ENCODE data around the gene RCC1.
"Not testable (repeated sequence)": the region's sequence is repeated elsewhere in the genome, so short reads cannot be mapped to it uniquely, and the experiment has no call there.

RCC1 gene

DNA sequence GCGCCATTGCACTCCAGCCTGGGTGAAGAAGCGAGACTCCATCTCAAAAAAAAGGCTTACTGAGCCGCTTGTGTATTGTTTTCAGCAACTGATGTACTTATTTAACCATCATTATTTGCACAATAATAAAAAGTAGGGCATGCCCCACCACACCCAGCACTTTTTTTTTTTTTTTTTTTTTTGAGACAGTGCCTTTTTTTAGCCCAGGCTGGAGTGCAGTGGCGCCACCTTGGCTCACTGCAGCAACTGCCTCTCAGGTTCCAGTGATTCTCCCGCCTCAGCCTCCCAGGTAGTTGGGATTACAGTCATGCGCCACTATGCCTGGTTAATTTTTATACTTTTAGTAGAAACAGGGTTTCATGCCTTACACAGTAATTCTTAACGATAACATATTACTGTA lies 34.8 kb downstream of the RCC1 start:
- no peak for ATAC-seq
- TF ChIP-seq, protein P1, sequence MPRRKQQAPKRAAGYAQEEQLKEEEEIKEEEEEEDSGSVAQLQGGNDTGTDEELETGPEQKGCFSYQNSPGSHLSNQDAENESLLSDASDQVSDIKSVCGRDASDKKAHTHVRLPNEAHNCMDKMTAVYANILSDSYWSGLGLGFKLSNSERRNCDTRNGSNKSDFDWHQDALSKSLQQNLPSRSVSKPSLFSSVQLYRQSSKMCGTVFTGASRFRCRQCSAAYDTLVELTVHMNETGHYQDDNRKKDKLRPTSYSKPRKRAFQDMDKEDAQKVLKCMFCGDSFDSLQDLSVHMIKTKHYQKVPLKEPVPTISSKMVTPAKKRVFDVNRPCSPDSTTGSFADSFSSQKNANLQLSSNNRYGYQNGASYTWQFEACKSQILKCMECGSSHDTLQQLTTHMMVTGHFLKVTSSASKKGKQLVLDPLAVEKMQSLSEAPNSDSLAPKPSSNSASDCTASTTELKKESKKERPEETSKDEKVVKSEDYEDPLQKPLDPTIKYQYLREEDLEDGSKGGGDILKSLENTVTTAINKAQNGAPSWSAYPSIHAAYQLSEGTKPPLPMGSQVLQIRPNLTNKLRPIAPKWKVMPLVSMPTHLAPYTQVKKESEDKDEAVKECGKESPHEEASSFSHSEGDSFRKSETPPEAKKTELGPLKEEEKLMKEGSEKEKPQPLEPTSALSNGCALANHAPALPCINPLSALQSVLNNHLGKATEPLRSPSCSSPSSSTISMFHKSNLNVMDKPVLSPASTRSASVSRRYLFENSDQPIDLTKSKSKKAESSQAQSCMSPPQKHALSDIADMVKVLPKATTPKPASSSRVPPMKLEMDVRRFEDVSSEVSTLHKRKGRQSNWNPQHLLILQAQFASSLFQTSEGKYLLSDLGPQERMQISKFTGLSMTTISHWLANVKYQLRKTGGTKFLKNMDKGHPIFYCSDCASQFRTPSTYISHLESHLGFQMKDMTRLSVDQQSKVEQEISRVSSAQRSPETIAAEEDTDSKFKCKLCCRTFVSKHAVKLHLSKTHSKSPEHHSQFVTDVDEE (CRISPR knock-in tag; IDR thresholded peaks at IDR 0.05): no peak
- TF ChIP-seq CSDC2 (CRISPR knock-in tag; IDR thresholded peaks at IDR 0.05) (no peak), GLIS3 (CRISPR knock-in tag; IDR thresholded peaks at IDR 0.05) (no peak), TOX (CRISPR knock-in tag; IDR thresholded peaks at IDR 0.05; ENCODE audit: borderline replicate concordance) (no peak), SNAI2 (CRISPR knock-in tag; IDR thresholded peaks at IDR 0.05) (no peak), ARNTL (CRISPR knock-in tag; IDR thresholded peaks at IDR 0.05; ENCODE audit: borderline replicate concordance, low read depth) (no peak), ZNF565 (CRISPR knock-in tag; conservative IDR thresholded peaks at IDR 0.05; ENCODE audit: low read depth) (no peak), ZFP30 (CRISPR knock-in tag; IDR thresholded peaks at IDR 0.05) (no peak), OSR1 (CRISPR knock-in tag; IDR thresholded peaks at IDR 0.05) (no peak), ZNF70 (CRISPR knock-in tag; IDR thresholded peaks at IDR 0.05) (no peak), ZFP3 (CRISPR knock-in tag; IDR thresholded peaks at IDR 0.05) (no peak)
- TF ChIP-seq, protein P2, sequence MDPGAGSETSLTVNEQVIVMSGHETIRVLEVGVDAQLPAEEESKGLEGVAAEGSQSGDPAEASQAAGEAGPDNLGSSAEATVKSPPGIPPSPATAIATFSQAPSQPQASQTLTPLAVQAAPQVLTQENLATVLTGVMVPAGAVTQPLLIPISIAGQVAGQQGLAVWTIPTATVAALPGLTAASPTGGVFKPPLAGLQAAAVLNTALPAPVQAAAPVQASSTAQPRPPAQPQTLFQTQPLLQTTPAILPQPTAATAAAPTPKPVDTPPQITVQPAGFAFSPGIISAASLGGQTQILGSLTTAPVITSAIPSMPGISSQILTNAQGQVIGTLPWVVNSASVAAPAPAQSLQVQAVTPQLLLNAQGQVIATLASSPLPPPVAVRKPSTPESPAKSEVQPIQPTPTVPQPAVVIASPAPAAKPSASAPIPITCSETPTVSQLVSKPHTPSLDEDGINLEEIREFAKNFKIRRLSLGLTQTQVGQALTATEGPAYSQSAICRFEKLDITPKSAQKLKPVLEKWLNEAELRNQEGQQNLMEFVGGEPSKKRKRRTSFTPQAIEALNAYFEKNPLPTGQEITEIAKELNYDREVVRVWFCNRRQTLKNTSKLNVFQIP (CRISPR knock-in tag; IDR thresholded peaks at IDR 0.05; ENCODE audit: borderline replicate concordance, low read depth): no peak
- TF ChIP-seq, protein P3, sequence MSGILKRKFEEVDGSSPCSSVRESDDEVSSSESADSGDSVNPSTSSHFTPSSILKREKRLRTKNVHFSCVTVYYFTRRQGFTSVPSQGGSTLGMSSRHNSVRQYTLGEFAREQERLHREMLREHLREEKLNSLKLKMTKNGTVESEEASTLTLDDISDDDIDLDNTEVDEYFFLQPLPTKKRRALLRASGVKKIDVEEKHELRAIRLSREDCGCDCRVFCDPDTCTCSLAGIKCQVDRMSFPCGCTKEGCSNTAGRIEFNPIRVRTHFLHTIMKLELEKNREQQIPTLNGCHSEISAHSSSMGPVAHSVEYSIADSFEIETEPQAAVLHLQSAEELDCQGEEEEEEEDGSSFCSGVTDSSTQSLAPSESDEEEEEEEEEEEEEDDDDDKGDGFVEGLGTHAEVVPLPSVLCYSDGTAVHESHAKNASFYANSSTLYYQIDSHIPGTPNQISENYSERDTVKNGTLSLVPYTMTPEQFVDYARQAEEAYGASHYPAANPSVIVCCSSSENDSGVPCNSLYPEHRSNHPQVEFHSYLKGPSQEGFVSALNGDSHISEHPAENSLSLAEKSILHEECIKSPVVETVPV (CRISPR knock-in tag; IDR thresholded peaks at IDR 0.05): no peak
- TF ChIP-seq, protein P4, sequence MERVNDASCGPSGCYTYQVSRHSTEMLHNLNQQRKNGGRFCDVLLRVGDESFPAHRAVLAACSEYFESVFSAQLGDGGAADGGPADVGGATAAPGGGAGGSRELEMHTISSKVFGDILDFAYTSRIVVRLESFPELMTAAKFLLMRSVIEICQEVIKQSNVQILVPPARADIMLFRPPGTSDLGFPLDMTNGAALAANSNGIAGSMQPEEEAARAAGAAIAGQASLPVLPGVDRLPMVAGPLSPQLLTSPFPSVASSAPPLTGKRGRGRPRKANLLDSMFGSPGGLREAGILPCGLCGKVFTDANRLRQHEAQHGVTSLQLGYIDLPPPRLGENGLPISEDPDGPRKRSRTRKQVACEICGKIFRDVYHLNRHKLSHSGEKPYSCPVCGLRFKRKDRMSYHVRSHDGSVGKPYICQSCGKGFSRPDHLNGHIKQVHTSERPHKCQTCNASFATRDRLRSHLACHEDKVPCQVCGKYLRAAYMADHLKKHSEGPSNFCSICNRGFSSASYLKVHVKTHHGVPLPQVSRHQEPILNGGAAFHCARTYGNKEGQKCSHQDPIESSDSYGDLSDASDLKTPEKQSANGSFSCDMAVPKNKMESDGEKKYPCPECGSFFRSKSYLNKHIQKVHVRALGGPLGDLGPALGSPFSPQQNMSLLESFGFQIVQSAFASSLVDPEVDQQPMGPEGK (CRISPR knock-in tag; IDR thresholded peaks at IDR 0.05; ENCODE audit: borderline replicate concordance): no peak

DNA sequence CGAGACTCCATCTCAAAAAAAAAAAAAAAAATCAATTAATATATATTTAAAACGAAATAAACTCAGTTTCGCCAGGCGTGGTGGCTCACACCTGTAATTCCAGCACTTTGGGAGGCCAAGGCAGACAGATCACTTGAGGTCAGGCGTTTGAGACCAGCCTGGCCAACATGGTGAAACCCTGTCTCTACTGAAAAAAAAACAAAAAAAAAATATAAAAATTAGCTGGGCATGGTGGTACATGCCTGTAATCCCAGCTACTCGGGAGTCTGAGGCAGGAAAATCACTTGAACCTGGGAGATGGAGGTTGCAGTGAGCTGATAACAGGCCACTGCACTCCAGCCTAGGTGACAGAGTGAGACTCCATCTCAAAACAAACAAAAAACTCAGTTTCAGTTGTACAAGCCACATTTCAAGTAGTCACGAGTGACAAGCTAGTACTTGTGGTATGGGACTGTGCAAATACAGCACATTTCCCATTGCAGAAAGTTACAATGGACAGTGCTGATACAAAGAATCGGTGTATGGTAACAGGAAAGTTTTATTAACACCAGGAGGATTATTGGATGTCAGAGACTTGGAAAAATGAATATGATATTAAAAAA lies 35.7 kb downstream of the RCC1 start:
- ATAC-seq: not testable (repeated sequence)

DNA sequence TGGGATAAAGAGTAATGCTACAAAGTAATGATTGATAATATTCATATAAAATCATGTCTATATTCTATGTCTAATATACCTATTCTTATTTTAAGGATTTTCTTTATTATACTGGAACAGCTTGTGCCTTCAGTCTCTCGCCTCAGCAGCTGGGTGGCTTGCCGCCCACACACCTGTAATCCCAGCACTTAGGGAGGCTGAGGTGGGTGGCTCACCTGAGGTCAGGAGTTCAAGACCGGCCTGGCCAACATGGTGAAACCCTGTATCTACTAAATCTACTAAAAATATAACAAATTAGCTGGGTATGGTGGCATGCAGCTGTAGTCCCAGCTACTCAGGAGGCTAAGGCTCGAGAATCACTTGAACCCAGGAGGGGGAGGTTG lies 39.4 kb downstream of the RCC1 start:
- no peak for ATAC-seq
- TF ChIP-seq BACH2 (CRISPR knock-in tag; IDR thresholded peaks at IDR 0.05; ENCODE audit: borderline replicate concordance) (no peak), SNAI2 (CRISPR knock-in tag; IDR thresholded peaks at IDR 0.05) (no peak), ZC3H10 (CRISPR knock-in tag; IDR thresholded peaks at IDR 0.05) (no peak), OSR1 (CRISPR knock-in tag; IDR thresholded peaks at IDR 0.05) (no peak), ZFP3 (CRISPR knock-in tag; IDR thresholded peaks at IDR 0.05) (no peak), ESRRG (CRISPR knock-in tag; IDR thresholded peaks at IDR 0.05) (no peak), GLIS3 (CRISPR knock-in tag; IDR thresholded peaks at IDR 0.05) (no peak), ZFP30 (CRISPR knock-in tag; IDR thresholded peaks at IDR 0.05) (no peak), CSDC2 (CRISPR knock-in tag; IDR thresholded peaks at IDR 0.05) (no peak), ISL1 (CRISPR knock-in tag; IDR thresholded peaks at IDR 0.05) (no peak), TCF4 (CRISPR knock-in tag; IDR thresholded peaks at IDR 0.05; ENCODE audit: borderline replicate concordance) (no peak)

DNA sequence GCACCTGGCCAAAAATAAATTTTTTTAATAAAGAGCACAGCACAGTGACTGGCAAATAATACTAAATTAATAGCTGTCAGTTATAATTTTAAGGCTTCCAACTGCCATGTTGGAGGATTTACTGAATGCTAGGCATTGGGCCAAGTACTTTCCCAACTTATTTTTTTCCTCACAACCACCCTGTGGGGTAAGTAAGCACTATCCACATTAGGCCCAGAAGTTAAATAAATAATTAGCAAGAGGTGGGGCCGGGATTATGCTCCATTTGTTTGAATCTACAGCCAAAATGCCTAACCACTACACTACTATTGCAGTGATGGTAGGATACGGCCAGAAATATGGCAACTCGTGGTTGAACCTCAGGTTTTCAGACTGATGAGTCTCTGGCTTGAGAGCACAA lies 42.5 kb downstream of the RCC1 start:
- ATAC-seq: no peak
- TF ChIP-seq ZFP3 (CRISPR knock-in tag; IDR thresholded peaks at IDR 0.05) (no peak), RARB (CRISPR knock-in tag; IDR thresholded peaks at IDR 0.05) (no peak), ZFP30 (CRISPR knock-in tag; IDR thresholded peaks at IDR 0.05) (no peak), ZNF70 (CRISPR knock-in tag; IDR thresholded peaks at IDR 0.05) (no peak), ESRRG (CRISPR knock-in tag; IDR thresholded peaks at IDR 0.05) (no peak), ZNF8 (CRISPR knock-in tag; IDR thresholded peaks at IDR 0.05) (no peak), PPARA (CRISPR knock-in tag; IDR thresholded peaks at IDR 0.05; ENCODE audit: borderline replicate concordance) (no peak), CSDC2 (CRISPR knock-in tag; IDR thresholded peaks at IDR 0.05) (no peak), ZNF565 (CRISPR knock-in tag; conservative IDR thresholded peaks at IDR 0.05; ENCODE audit: low read depth) (no peak), ARNTL (CRISPR knock-in tag; IDR thresholded peaks at IDR 0.05; ENCODE audit: borderline replicate concordance, low read depth) (no peak), TCF4 (CRISPR knock-in tag; IDR thresholded peaks at IDR 0.05; ENCODE audit: borderline replicate concordance) (no peak), ISL1 (CRISPR knock-in tag; IDR thresholded peaks at IDR 0.05) (no peak), GLIS3 (CRISPR knock-in tag; IDR thresholded peaks at IDR 0.05) (no peak), ZC3H10 (CRISPR knock-in tag; IDR thresholded peaks at IDR 0.05) (no peak)
- TF ChIP-seq, protein P3 (CRISPR knock-in tag; IDR thresholded peaks at IDR 0.05): no peak
- TF ChIP-seq, protein P1 (CRISPR knock-in tag; IDR thresholded peaks at IDR 0.05): no peak
